Lung (tissue), 12 donors: ENCODE data around the gene ATXN7L3B. TPM values are rescaled to one million over a fixed set of nuclear protein-coding genes. Genes with fewer than 3 reads are reported as not detected.
"Not testable (repeated sequence)": the region's sequence is repeated elsewhere in the genome, so short reads cannot be mapped to it uniquely, and the experiment has no call there.

Experiments used
- ATAC-seq: fragments of 200-7000 bp; cut with Tn5 transposase; one replicate; pipeline ENCODE4 v1.9.1; 2020; ENCODE audit warnings: moderate number of reproducible peaks; ENCODE audit not compliant: insufficient read depth, low FRiP score
- DNase-seq, 3 donors: peaks; one replicate each; pipeline ENCODE4 v3.0.0-alpha.2; 2013 to 2017
- H3K27ac ChIP-seq, 2 donors: one replicate each; pipeline ENCODE4 v1.5.1; 2013; ENCODE audit warnings: mild to moderate bottlenecking in 2 of 2, moderate library complexity in 2 of 2, control low read depth in 1 of 2, inconsistent platforms in 1 of 2, low read depth in 1 of 2, low read length in 1 of 2
- H3K27me3 ChIP-seq, 3 donors: one replicate each; pipeline ENCODE4 v1.5.1; 2013; ENCODE audit warnings: low read length in 2 of 3; ENCODE audit not compliant: control insufficient read depth in 3 of 3, insufficient read depth in 3 of 3
- H3K36me3 ChIP-seq, 4 donors: one replicate each; pipeline ENCODE4 v1.5.1; 2013; ENCODE audit warnings: low read length in 4 of 4, mild to moderate bottlenecking in 1 of 4, moderate library complexity in 1 of 4; ENCODE audit not compliant: control insufficient read depth in 4 of 4, insufficient read depth in 4 of 4
- H3K4me1 ChIP-seq, 5 donors: one replicate each; pipeline ENCODE4 v1.5.1; 2013; ENCODE audit warnings: low read length in 5 of 5, mild to moderate bottlenecking in 2 of 5, moderate library complexity in 1 of 5; ENCODE audit not compliant: control insufficient read depth in 5 of 5, insufficient read depth in 5 of 5
- H3K4me3 ChIP-seq: one replicate; pipeline ENCODE4 v1.5.1; 2013; ENCODE audit warnings: mild to moderate bottlenecking, control low read depth, moderate library complexity
- H3K9ac ChIP-seq, 2 donors: one replicate each; pipeline ENCODE4 v1.5.1; 2013; ENCODE audit warnings: low read length in 2 of 2, control low read depth in 1 of 2; ENCODE audit not compliant: insufficient read depth in 1 of 2
- H3K9me3 ChIP-seq, 4 donors: one replicate each; pipeline ENCODE4 v1.5.1; 2013; ENCODE audit warnings: low read length in 3 of 4, mild to moderate bottlenecking in 1 of 4, moderate library complexity in 1 of 4; ENCODE audit not compliant: control insufficient read depth in 4 of 4, insufficient read depth in 3 of 4
- CTCF ChIP-seq: IDR thresholded peaks from 2 replicates; pipeline ENCODE4 v1.5.1; 2012; ENCODE audit warnings: mild to moderate bottlenecking; ENCODE audit errors: control extremely low read depth, extremely low read depth
- WGBS, 2 donors: extraction: QIAGEN DNeasy Blood & Tissue Kit; methylation state at CpG; one replicate each; pipeline ENCODE4 v1.1.7; 2013; 5-methylcytosine and 5-hydroxymethylcytosine counted together
- polyA plus RNA-seq, 2 donors: library from polyadenylated mRNA; stranded (reverse); fragments of 200-250 nt; gene quantifications; one replicate each; pipeline ENCODE4 v1.2.1, GENCODE V29; 2013
- total RNA-seq, 2 donors: library from RNA; depleted of rRNA in 1 of 2; stranded (reverse); fragments of >200 nt in 1 of 2; gene quantifications; one replicate each; pipeline ENCODE4 v1.2.1, GENCODE V29; 2014 to 2021
- donor health status: control.
- donor health status: control.
- donor health status: Bipolar disorder and iron deficiency.
- donor health status: healthy.
- donor health status: DM: yes; HTN: yes; CAD: no.

The ATXN7L3B gene
- total and polyA plus RNA-seq, 4 donors, result 9.8 to 40.2 (median 22.2) TPM

- H3K9ac ChIP-seq, result no peak overlapping the region
- no peaks in the 10 kb centered on the region for H3K4me1 ChIP-seq
- 14 to 25% methylated on average over 3 of the region's 3 CpGs for WGBS, 2 donors
- no peak overlapping the region for H3K27ac ChIP-seq
- no peaks in the 10 kb centered on the region for H3K9me3 ChIP-seq
- ATAC-seq, result no peak
- no peaks in the 10 kb centered on the region for H3K36me3 ChIP-seq
- H3K4me3 ChIP-seq, result no peak overlapping the region
- no peaks in the 10 kb centered on the region for H3K27me3 ChIP-seq
- TF ChIP-seq CTCF, result no peak
- no peak for DNase-seq
These were observed 47.1 kb upstream of the ATXN7L3B start for GRCh38 chr12:74490390-74491064.

GRCh38 chr12:74491374-74491773 is 46.3 kb upstream of the ATXN7L3B start:
- H3K9ac ChIP-seq, result no peak overlapping the region
- no peaks in the 10 kb centered on the region for H3K9me3 ChIP-seq
- no peaks in the 10 kb centered on the region for H3K4me1 ChIP-seq
- DNase-seq, result no peak
- H3K4me3 ChIP-seq, result no peak overlapping the region
- H3K27ac ChIP-seq, result no peak overlapping the region
- H3K36me3 ChIP-seq, result no peaks in the 10 kb centered on the region
- TF ChIP-seq CTCF, result no peak
- H3K27me3 ChIP-seq, result no peaks in the 10 kb centered on the region
- 36 to 44% methylated on average over 1 of the region's 1 CpG for WGBS, 2 donors
- ATAC-seq, result no peak

GRCh38 chr12:74499192-74499591 is 38.4 kb upstream of the ATXN7L3B start:
- no peak overlapping the region for H3K27ac ChIP-seq
- H3K4me3 ChIP-seq, result no peak overlapping the region
- H3K27me3 ChIP-seq, result no peaks in the 10 kb centered on the region
- 37 to 55% methylated on average over 1 of the region's 1 CpG for WGBS, 2 donors
- ATAC-seq (no peak), DNase-seq (no peak)
- H3K9me3 ChIP-seq, result no peaks in the 10 kb centered on the region
- TF ChIP-seq CTCF, result no peak
- H3K9ac ChIP-seq, result no peak overlapping the region
- no peaks in the 10 kb centered on the region for H3K36me3 ChIP-seq
- H3K4me1 ChIP-seq, result no peaks in the 10 kb centered on the region

GRCh38 chr12:74508873-74509657 is 28.6 kb upstream of the ATXN7L3B start:
- not testable (repeated sequence) for H3K9me3 ChIP-seq, H3K27me3 ChIP-seq, DNase-seq, ATAC-seq, H3K27ac ChIP-seq, H3K4me1 ChIP-seq, H3K9ac ChIP-seq, H3K4me3 ChIP-seq, H3K36me3 ChIP-seq
- 86 to 94% methylated on average over 27 to 30 of the region's 31 CpGs for WGBS, 2 donors
